ENCODE data around the gene ERN1. TPM values are rescaled to one million over a fixed set of nuclear protein-coding genes. Genes with fewer than 3 reads are reported as not detected.

ERN1 gene
- total and polyA plus RNA-seq, 2 of the 13 experiments (the other 11 are each of a cell fraction or from before 2014, with no cell fraction given): 6.0 to 12.7 TPM

GRCh38 chr17:64148017-64148631, 18.2 kb upstream of the ERN1 start (continued):
- no peak for TF ChIP-seq MLXIP (CRISPR knock-in tag; IDR thresholded peaks at IDR 0.05; ENCODE audit: borderline replicate concordance)
- peak; percentile 85; the same call in 1 of the 2 replicates for TF ChIP-seq ZNF512B (CRISPR knock-in tag; IDR thresholded peaks at IDR 0.05; ENCODE audit: borderline replicate concordance)
- TF ChIP-seq ARID5B (CRISPR knock-in tag; IDR thresholded peaks at IDR 0.05): no peak
- TF ChIP-seq KDM5A (IDR thresholded peaks at IDR 0.05; ENCODE audit: borderline replicate concordance, low read length): no peak
- TF ChIP-seq SNAPC5 (CRISPR knock-in tag; IDR thresholded peaks at IDR 0.05; ENCODE audit: borderline replicate concordance): no peak
- TF ChIP-seq ZNF580 (CRISPR knock-in tag; IDR thresholded peaks at IDR 0.05; ENCODE audit: borderline replicate concordance, low read depth): no peak
- peak; percentile 71; the same call in 1 of the 2 replicates for TF ChIP-seq ZNF414 (CRISPR knock-in tag; IDR thresholded peaks at IDR 0.05)
- TF ChIP-seq GMEB1 (CRISPR knock-in tag; IDR thresholded peaks at IDR 0.05; ENCODE audit: borderline replicate concordance): 0 out of 2 replicates have a peak, but pooled peaks have one; percentile 24
- TF ChIP-seq ZNF256 (CRISPR knock-in tag; conservative IDR thresholded peaks at IDR 0.05): no peak
- TF ChIP-seq ZNF124 (CRISPR knock-in tag; IDR thresholded peaks at IDR 0.05): 0 out of 2 replicates have a peak, but pooled peaks have one; percentile 68
- TF ChIP-seq PREB (CRISPR knock-in tag; IDR thresholded peaks at IDR 0.05): no peak
- no peak for TF ChIP-seq MTF1 (CRISPR knock-in tag; IDR thresholded peaks at IDR 0.05)
- TF ChIP-seq RFXANK (CRISPR knock-in tag; IDR thresholded peaks at IDR 0.05): 0 out of 2 replicates have a peak, but pooled peaks have one; percentile 4
- peak in 1 of 2 experiments; percentile 46 for TF ChIP-seq POLR2A (IDR thresholded peaks at IDR 0.05; ENCODE audit: insufficient read depth in 1 of 2, low read depth in 2 of 2, low read length in 2 of 2)

All from HepG2 (cell line).